Measurements from ENCODE around the gene ZDHHC5.
A peak's percentile ranks its signal among the peaks of the same experiment; 100 is the strongest.

ZDHHC5 gene, protein sequence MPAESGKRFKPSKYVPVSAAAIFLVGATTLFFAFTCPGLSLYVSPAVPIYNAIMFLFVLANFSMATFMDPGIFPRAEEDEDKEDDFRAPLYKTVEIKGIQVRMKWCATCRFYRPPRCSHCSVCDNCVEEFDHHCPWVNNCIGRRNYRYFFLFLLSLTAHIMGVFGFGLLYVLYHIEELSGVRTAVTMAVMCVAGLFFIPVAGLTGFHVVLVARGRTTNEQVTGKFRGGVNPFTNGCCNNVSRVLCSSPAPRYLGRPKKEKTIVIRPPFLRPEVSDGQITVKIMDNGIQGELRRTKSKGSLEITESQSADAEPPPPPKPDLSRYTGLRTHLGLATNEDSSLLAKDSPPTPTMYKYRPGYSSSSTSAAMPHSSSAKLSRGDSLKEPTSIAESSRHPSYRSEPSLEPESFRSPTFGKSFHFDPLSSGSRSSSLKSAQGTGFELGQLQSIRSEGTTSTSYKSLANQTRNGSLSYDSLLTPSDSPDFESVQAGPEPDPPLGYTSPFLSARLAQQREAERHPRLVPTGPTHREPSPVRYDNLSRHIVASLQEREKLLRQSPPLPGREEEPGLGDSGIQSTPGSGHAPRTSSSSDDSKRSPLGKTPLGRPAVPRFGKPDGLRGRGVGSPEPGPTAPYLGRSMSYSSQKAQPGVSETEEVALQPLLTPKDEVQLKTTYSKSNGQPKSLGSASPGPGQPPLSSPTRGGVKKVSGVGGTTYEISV

GRCh38 chr11:57667736-57668433 is at the start of gene ZDHHC5:
TSS of gene ZDHHC5 (plus strand) at chr11:57668114. CDS start at chr11:57673091, 4,977 bp downstream.
- peak; percentile 97 to 100 (median 99) for DNase-seq (ENCODE audit: low read depth in 2 of 3, low spot score in 1 of 3)

- DNase-seq (ENCODE audit: low read depth in 2 of 3, low spot score in 1 of 3), result no peak
Observed at GRCh38 chr11:57618438-57618837, 49.5 kb upstream of the ZDHHC5 start.

GRCh38 chr11:57619331-57619730 is 48.6 kb upstream of the ZDHHC5 start:
- no peak for DNase-seq (ENCODE audit: low read depth in 2 of 3, low spot score in 1 of 3)

GRCh38 chr11:57620467-57620866 is 47.4 kb upstream of the ZDHHC5 start:
- no peak for DNase-seq (ENCODE audit: low read depth in 2 of 3, low spot score in 1 of 3)

GRCh38 chr11:57622263-57622662 is 45.7 kb upstream of the ZDHHC5 start:
- no peak for DNase-seq (ENCODE audit: low read depth in 2 of 3, low spot score in 1 of 3)

DNA sequence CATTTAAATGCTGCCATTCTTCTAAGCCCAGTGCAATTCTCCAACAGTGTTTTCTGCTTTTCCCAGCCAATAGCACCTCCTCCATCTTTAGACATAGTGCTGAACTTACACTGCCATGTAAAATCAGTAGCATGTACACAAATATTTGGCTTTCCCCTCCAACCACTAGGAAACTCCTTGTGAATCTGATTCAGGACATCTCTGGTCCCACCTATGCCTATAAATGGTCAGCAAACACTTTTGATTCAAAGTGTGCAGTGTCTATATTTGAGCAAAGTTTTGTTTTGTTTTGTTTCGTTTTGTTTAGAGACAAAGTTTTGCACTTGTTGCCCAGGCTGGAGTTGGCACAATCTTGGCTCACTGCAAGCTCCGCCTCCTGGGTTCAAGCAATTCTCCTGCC is 43.0 kb upstream of the ZDHHC5 start:
- DNase-seq (ENCODE audit: low read depth in 2 of 3, low spot score in 1 of 3), result no peak

DNA sequence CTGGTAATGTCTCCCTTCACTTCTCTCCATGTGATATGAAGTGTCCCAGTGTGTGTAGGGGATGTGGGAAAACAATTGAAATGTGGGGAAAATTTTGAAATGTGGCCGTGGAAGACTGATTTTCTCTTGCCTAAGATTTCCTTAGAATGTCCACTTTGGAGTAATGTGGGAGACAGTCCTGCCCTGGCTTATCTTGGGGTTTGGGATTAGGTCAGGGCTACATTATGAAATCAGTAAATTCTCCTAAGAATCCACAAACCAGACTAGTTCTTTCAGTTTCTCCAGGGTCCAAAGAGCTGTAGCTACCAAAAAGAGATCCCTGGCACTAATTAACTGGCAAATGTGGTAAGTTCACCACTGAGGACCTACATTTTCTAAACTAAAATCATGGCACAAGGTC is 41.0 kb upstream of the ZDHHC5 start:
- no peak for DNase-seq (ENCODE audit: low read depth in 2 of 3, low spot score in 1 of 3)

- no peak for DNase-seq (ENCODE audit: low read depth in 2 of 3, low spot score in 1 of 3)
Observed at GRCh38 chr11:57630171-57630570, 37.7 kb upstream of the ZDHHC5 start.

GRCh38 chr11:57632116-57632515 is 35.8 kb upstream of the ZDHHC5 start:
- no peak for DNase-seq (ENCODE audit: low read depth in 2 of 3, low spot score in 1 of 3)

GRCh38 chr11:57633394-57634070 is 34.4 kb upstream of the ZDHHC5 start:
- no peak for DNase-seq (ENCODE audit: low read depth in 2 of 3, low spot score in 1 of 3)

DNA sequence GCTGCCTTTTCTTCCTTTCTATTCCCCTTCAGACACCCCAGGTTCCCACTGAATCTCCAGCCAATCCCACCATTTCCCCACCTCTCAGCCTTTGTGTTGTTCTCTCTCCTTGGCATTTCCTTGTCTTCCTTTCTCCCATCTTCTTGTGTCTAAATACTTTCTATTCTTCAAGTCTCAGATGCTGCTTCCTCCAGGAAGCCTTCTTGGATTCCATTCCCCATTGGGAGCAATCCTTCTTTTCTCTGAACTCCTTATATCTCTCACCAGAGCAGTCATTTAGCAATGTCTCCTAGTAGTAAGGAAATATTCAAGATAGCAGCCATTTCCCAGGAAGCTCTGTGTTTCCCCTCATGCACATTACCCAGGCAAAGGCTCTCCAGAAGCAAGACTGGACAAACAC is 33.6 kb upstream of the ZDHHC5 start:
- no peak for DNase-seq (ENCODE audit: low read depth in 2 of 3, low spot score in 1 of 3)

- no peak for DNase-seq (ENCODE audit: low read depth in 2 of 3, low spot score in 1 of 3)
Observed at GRCh38 chr11:57635246-57635645, 32.7 kb upstream of the ZDHHC5 start.

- DNase-seq (ENCODE audit: low read depth in 2 of 3, low spot score in 1 of 3), result no peak
Observed at GRCh38 chr11:57637626-57638004, 30.3 kb upstream of the ZDHHC5 start.

DNA sequence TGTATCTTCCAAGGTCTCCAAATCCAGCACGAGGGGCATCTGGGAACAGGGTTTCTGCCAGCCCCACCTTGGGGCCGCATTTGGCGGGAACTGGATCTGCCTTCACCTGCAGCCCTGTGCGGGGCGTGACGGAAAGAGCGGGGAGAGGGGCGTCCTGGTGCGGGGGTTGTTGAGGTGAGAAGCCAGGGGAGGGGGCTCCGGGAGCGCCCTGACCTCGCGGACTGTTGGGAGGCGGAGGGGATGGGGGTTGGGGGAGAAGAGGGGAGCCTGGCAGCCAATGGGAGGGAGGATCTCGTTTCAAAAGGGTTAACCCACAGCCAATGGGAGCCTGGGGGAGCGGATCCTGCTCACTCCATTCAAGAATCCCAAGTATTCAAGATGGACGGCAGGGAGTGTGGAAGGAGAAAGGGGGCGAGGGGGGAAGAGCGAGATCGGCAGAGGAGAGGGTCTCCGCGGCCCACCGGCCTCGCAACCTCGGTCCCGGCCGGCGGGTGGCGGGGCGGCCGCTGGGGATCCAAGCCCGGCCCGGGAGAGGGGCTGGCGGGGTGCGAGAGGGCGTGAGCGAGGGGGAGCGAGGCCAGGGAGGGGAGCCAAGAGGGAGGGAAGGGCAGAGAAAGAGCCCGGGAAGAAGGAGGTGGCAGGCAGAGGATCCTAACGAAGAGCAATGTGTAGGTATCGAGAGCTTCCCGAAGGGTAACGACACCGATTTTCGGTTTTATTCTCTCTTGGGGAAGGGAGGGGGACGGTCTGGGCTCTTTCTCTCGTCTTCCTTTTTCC is 29.7 kb upstream of the ZDHHC5 start:
- DNase-seq (ENCODE audit: low read depth in 2 of 3, low spot score in 1 of 3), result no peak

DNA sequence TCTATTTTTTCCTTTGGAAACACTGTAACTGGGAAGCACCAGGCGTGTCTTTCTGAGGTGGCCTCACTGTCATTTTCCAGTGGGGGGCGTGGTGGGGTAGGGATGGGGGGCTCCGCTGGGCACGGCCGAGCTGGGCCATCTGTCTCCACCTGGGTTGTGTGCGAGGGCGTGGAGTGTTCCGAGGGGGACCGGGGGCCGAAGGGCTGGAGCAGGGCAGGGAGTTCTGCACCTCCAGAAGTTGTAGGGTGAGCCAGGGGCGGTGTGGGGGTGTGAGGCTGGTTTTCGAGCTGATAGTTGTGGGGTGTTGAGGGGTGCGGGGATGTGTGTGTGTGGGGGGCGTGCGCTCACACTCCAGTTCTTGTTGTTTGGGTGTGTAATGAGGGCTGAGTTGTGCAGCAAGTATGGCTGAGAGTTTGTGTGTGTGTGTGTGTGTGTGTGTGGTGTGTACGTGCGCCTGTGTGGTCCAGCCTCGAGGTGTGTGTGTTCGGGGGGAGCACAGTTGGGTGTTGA is 29.0 kb upstream of the ZDHHC5 start:
- DNase-seq (ENCODE audit: low read depth in 2 of 3, low spot score in 1 of 3), result no peak

GRCh38 chr11:57639321-57640067 is 28.4 kb upstream of the ZDHHC5 start:
- DNase-seq (ENCODE audit: low read depth in 2 of 3, low spot score in 1 of 3), result no peak

DNA sequence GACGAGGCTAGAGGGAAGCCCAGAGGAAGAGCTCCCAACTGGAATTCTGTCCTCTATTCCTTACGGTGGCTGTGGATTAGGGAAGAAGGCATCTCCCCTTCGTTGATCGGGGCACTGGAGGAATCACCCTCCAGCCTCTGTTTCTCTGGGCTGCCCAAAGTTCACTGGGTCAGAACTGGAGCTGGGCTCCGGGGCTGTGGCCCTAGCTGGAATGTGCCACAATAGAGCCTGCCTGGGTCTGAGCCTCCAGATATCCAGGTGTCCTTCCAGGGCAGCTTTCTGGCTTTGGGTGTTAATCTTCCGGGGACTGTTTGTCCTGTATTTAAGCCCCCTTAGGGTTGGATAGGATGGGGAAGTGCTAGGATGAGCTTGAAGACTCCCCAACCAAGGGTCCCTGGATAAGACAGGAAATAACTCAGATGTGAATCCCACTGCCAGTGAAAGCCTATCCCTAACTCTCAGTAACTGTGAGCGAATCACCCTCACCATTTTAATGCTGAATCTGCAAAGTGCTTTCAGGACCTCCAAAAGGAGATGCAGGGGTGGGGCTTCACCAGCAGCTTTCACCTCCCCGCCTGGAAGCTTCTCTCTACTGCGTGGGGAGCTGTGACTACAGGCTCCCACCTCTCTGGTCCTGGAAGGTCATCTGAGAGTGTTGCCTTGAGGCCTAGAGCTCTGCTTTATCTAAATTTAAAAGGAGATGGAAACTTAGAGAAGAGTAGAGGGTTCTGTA is 27.7 kb upstream of the ZDHHC5 start:
- no peak for DNase-seq (ENCODE audit: low read depth in 2 of 3, low spot score in 1 of 3)

DNA sequence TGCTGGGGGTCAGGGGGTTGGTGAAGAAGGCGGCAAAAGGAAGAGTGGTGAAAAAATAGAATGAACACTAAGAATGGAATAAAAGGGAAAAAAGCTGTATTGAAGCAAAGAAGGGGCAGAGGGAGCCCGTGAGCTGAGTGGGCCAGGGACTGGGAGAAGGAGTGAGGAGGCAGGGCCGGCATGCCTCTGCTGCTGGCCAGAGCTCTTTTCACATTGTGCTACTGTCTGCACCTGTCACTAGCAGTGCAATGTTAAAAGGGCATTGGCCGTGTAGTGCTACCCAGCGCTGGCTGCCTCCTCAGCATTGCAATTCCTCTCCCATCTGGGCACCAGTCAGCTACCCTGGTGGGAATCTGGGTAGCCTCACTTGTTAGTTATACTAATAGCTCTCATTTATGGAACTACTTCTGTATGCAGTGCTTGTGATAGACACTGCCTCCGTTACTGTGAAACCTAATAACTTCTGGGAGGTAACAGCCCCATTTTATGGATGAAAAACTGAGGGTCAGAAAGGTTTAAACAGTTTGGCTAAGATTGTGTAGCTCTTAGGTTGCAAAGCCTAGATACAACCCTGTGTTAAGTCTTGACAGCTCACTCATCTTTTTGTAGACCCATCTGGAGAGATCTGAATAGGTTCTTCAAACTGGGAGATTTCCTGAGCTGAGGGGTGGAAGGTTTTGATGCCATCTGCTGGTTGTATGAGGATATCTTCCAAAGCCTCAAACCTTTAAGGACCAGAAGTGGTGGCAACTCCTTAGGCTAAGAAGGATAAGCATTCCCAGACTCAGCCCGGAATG is 26.7 kb upstream of the ZDHHC5 start:
- no peak for DNase-seq (ENCODE audit: low read depth in 2 of 3, low spot score in 1 of 3)
